IPS DF 6.9 (cell line): ENCODE results near the gene GABPA.
"Not testable (repeated sequence)": the region's sequence is repeated elsewhere in the genome, so short reads cannot be mapped to it uniquely, and the experiment has no call there.

Source experiments
- DNase-seq: peaks from one replicate; pipeline ENCODE4 v3.0.0-alpha.2; 2013; ENCODE audit warnings: low read depth, low spot score
- H3K27ac ChIP-seq: one replicate; pipeline ENCODE4 v1.5.1; 2013; ENCODE audit warnings: low read length, control low read depth
- H3K27me3 ChIP-seq: 2 replicates; pipeline ENCODE4 v1.6.1; 2013; ENCODE audit warnings: mild to moderate bottlenecking, low read length; ENCODE audit not compliant: control insufficient read depth, insufficient read depth
- H3K36me3 ChIP-seq: 2 replicates; pipeline ENCODE4 v1.6.1; 2013; ENCODE audit warnings: low read length; ENCODE audit not compliant: control insufficient read depth, insufficient read depth
- H3K4me1 ChIP-seq: 2 replicates; pipeline ENCODE4 v1.6.1; 2013; ENCODE audit warnings: low read length; ENCODE audit not compliant: control insufficient read depth, insufficient read depth
- H3K4me3 ChIP-seq: 2 replicates; pipeline ENCODE4 v1.5.1; 2013; ENCODE audit warnings: mild to moderate bottlenecking, low read length
- H3K9me3 ChIP-seq: 2 replicates; pipeline ENCODE4 v1.6.1; 2013; ENCODE audit warnings: low read length, inconsistent platforms; ENCODE audit not compliant: control insufficient read depth, insufficient read depth
- WGBS: extraction: QIAGEN DNeasy Blood & Tissue Kit; methylation state at CpG from one replicate; pipeline ENCODE4 v1.1.7; 2013; ENCODE audit warnings: mixed read lengths, missing lambda C conversion rate; ENCODE audit not compliant: insufficient read length, insufficient coverage; 5-methylcytosine and 5-hydroxymethylcytosine counted together

Gene GABPA

GRCh38 chr21:25710550-25710949 is 24.2 kb upstream of the GABPA start:
- Histone ChIP-seq H3K4me1 (no peaks in the 10 kb centered on the region), H3K27me3 (no peaks in the 10 kb centered on the region), H3K27ac (no peak overlapping the region), H3K9me3 (no peaks in the 10 kb centered on the region), H3K4me3 (no peak overlapping the region), H3K36me3 (no peaks in the 10 kb centered on the region)
- DNase-seq: no peak
- no CpG with 5 or more reads among the region's 5 CpGs for WGBS

- not testable (repeated sequence) for H3K4me1 ChIP-seq, H3K9me3 ChIP-seq, H3K27ac ChIP-seq, H3K27me3 ChIP-seq, H3K4me3 ChIP-seq, DNase-seq, H3K36me3 ChIP-seq
- WGBS: no CpG with 5 or more reads among the region's 10 CpGs
Observed at GRCh38 chr21:25714066-25714465, 20.7 kb upstream of the GABPA start.

GRCh38 chr21:25717491-25718147 is 17.2 kb upstream of the GABPA start:
- Histone ChIP-seq H3K27ac (no peak overlapping the region), H3K36me3 (no peaks in the 10 kb centered on the region), H3K9me3 (no peaks in the 10 kb centered on the region), H3K4me1 (no peaks in the 10 kb centered on the region), H3K27me3 (no peaks in the 10 kb centered on the region), H3K4me3 (no peak overlapping the region)
- DNase-seq: no peak
- WGBS: no CpG with 5 or more reads among the region's 5 CpGs

DNA sequence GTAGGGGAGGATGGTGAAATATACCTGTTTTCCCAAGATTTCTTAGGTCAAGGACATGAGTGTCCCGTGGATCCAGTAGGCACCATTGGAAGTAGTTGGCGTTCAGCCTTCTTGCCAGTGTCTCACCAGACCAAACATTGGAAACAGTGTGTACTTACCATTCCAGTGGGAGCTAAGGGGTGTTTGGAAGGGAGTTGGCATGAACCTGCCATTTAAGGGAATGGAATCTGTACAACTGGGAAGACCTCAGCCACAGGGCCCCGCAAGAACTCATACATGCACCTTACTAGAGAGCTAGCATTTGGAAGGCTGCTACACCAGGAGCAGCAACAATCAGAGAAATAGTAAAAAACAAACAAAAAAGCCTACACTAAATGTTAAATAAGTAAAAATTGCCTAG is 12.8 kb upstream of the GABPA start:
- Histone ChIP-seq H3K36me3 (peaks cover 2% of the 10 kb centered on the region; the same call in 1 of the 2 replicates), H3K4me3 (no peak overlapping the region), H3K4me1 (no peaks in the 10 kb centered on the region), H3K27me3 (no peaks in the 10 kb centered on the region), H3K27ac (no peak overlapping the region), H3K9me3 (no peaks in the 10 kb centered on the region)
- no peak for DNase-seq
- no CpG with 5 or more reads among the region's 3 CpGs for WGBS

GRCh38 chr21:25722631-25723030 is 12.1 kb upstream of the GABPA start:
- H3K4me1 ChIP-seq: no peaks in the 10 kb centered on the region
- no peak overlapping the region for H3K27ac ChIP-seq
- no peak for DNase-seq
- H3K9me3 ChIP-seq: no peaks in the 10 kb centered on the region
- H3K4me3 ChIP-seq: no peak overlapping the region
- peaks cover 4% of the 10 kb centered on the region; the same call in 1 of the 2 replicates for H3K36me3 ChIP-seq
- no CpG with 5 or more reads among the region's 3 CpGs for WGBS
- H3K27me3 ChIP-seq: no peaks in the 10 kb centered on the region

DNA sequence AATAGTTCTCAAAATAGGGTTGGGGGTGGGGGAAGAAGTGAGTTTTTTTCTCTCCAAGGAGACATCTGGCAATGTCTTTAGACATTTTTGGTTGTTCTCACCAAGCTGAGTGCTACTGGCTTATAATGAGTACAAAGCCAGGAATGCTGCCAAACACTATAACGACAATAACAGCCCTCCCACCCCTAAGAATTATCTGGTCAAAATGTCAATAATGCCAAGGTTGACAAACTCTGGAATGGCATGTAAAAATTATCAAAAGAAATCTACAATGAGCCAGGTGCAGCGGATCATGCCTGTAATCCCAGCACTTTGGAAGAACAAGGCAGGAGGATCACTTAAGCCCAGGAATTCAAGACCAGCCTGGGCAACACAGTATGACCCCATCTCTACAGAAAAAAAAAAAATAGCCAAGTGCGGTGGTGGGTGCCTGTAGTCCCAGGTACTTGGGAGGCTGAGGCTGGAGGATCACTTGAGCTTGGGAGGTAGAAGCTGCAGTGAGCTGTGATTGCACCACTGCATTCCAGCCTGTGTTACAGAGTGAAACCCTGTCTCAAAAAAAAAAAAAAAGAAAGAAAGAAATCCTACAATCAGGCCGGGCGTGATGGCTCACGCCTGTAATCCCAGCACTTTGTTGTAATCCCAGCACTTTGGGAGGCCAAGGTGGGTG is 2.5 kb upstream of the GABPA start:
- Histone ChIP-seq H3K36me3 (peaks cover 11% of the 10 kb centered on the region; the same call in 1 of the 2 replicates), H3K4me1 (no peaks in the 10 kb centered on the region), H3K27me3 (no peaks in the 10 kb centered on the region), H3K9me3 (no peaks in the 10 kb centered on the region), H3K27ac (no peak overlapping the region), H3K4me3 (no peak overlapping the region)
- no peak for DNase-seq
- WGBS: no CpG with 5 or more reads among the region's 6 CpGs

DNA sequence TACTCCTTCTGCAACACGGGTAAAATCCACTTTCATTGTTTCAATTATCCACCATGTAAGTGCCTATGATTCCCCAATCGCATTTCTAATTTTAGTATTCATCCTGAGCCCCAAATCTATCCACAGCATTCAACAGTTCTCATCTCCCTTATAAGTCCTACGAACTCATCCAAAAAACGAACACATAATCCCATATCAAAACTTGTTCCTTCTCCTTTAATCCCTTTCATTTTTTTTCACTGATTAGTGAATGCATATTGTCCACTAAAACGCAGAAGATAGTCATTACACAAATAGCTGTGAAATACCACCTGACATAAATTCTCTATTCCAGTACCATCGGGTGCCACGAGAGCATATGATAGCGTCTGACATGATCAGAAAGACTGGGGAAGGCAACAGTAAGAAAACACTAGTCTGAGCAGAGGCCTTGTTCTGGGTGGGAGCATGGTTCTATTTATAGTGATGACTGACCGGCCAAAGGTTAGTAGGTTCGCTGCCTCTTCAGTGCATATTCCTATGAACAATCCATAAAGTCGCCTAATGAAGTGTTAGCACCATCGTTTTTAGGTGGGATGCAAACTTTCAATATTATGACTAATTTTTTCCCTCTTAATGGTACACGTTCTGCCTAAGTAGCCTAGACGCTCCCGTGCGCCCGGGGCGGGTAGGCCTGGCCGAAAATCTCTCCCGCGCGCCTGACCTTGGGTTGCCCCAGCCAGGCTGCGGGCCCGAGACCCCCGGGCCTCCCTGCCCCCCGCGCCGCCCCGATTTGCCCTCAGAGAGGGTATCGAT is 716 bp upstream of the GABPA start:
- DNase-seq: no peak
- Histone ChIP-seq H3K36me3 (no peaks in the 10 kb centered on the region), H3K27ac (no peak overlapping the region), H3K4me3 (peak overlapping the region; percentile 75), H3K9me3 (no peaks in the 10 kb centered on the region), H3K27me3 (no peaks in the 10 kb centered on the region), H3K4me1 (no peaks in the 10 kb centered on the region)
- 100% methylated on average over 2 of the region's 30 CpGs for whole genome bisulfite sequencing

DNA sequence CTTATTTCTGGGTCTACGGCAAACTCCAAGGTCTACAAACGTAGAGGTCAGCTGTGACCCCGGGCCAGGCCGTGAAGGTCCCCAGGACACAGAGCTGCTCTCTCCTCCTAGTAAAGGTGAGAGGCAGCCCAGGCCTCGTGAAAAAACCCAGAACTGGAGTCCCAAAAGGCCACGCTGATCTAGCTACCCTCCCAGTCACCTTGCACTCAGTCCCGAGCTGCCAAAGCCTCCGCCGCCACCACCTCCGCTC is 193 bp upstream of the GABPA start:
- H3K27me3 ChIP-seq: no peaks in the 10 kb centered on the region
- no peaks in the 10 kb centered on the region for H3K36me3 ChIP-seq
- no peak overlapping the region for H3K27ac ChIP-seq
- no peaks in the 10 kb centered on the region for H3K9me3 ChIP-seq
- no CpG with 5 or more reads among the region's 10 CpGs for WGBS
- H3K4me3 ChIP-seq: peak overlapping the region; percentile 75
- H3K4me1 ChIP-seq: no peaks in the 10 kb centered on the region
- no peak for DNase-seq

- DNase-seq: peak; percentile 16
- no peaks in the 10 kb centered on the region for H3K36me3 ChIP-seq
- no peaks in the 10 kb centered on the region for H3K4me1 ChIP-seq
- H3K4me3 ChIP-seq: peak overlapping the region; percentile 75; the same call in 1 of the 2 replicates
- H3K9me3 ChIP-seq: no peaks in the 10 kb centered on the region
- no CpG with 5 or more reads among the region's 48 CpGs for WGBS
- no peak overlapping the region for H3K27ac ChIP-seq
- H3K27me3 ChIP-seq: no peaks in the 10 kb centered on the region
Observed at GRCh38 chr21:25735646-25736597, 1.1 kb downstream of the GABPA start.

DNA sequence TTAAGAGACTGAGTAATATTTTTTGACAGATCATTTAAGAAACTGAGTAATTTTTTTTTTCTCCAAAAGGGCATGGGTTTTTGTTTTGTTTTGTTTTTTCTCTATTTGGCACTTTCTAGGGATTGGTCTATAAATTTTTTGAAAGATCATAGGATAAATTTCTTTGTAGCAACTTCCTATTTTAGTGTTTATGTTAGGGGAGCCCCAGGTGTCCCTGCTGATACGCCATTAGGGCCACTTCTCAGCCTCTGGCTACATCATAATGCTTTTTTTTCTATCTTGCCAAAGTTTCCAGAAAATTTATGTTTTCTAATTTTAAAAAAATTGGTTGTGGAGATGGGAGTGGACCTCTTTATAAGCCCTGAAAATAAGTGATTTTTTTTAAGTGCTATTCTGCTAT is 2.6 kb downstream of the GABPA start:
- no peak for DNase-seq
- whole genome bisulfite sequencing: no CpG with 5 or more reads among the region's 1 CpG

More for the DNA sequence above, 2.6 kb downstream of the GABPA start:
- Histone ChIP-seq H3K9me3 (no peaks in the 10 kb centered on the region), H3K27me3 (no peaks in the 10 kb centered on the region), H3K36me3 (no peaks in the 10 kb centered on the region), H3K4me3 (no peak overlapping the region), H3K4me1 (no peaks in the 10 kb centered on the region), H3K27ac (no peak overlapping the region)
